NCI-H128 (cell line): Measurements from ENCODE around the gene ROBO4.

Experiments used
- DNase-seq: peaks from one replicate; lab custom pipeline; 2025; ENCODE audit not compliant: unreplicated experiment; lab: John Stamatoyannopoulos, UW

ROBO4 gene

GRCh38 chr11:124875401-124875800 lies 22.3 kb downstream of the ROBO4 start:
- DNase-seq = no peak

- no peak for DNase-seq
Observed at GRCh38 chr11:124874571-124875255, 23.0 kb downstream of the ROBO4 start.

DNA sequence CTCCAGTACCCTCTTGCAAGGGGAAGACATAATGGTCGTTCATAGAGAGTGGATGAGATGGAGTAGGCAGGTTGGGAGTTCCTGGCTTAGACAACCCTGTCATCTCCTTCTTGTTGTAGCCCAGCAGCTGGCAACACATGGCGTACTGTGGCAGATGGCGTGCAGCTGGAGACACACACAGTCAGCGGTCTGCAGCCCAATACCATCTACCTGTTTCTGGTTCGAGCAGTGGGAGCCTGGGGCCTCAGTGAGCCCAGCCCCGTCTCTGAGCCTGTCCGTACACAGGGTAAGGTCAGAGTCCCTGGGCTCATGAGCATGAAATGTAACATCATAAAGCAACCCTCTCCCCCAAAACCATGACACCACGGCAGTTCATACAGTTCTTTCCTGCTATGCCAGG lies 23.7 kb downstream of the ROBO4 start:
- DNase-seq = no peak

DNA sequence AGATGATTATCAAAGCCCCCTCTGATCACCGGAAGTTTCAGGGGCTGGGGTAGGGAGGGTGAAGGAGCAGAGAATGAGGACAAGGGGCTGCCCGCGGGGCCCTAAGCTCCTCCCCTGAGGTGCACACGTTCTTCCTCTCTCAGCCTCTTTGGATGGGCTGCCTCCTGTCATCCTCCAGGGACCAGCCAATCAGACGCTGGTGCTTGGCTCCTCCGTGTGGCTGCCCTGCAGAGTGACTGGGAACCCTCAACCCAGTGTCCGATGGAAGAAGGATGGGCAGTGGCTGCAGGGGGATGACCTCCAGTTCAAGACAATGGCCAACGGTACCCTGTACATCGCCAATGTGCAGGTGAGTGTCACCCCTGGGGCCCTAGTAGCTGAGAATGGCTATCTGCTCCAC lies 24.9 kb downstream of the ROBO4 start:
- DNase-seq = no peak

- no peak for DNase-seq
Observed at GRCh38 chr11:124872280-124872679, 25.4 kb downstream of the ROBO4 start.

DNA sequence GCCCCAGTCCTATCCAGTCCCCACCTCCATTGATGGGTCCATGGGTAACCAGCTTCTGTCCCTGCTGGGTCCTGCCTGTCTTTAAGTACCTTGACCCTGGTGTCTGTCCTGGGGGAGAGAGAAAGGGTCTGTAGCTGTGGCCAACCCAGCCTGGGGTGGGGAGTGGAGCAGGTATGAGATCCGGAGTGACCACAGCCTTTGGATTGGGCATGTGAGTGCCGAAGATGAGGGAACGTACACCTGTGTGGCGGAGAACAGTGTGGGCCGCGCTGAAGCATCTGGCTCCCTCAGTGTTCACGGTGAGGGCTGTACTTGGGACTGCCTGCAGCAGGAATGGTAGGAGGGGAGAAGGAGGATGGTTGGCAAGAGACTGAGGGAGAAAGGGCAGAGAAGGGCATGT lies 27.2 kb downstream of the ROBO4 start:
- DNase-seq = no peak

DNA sequence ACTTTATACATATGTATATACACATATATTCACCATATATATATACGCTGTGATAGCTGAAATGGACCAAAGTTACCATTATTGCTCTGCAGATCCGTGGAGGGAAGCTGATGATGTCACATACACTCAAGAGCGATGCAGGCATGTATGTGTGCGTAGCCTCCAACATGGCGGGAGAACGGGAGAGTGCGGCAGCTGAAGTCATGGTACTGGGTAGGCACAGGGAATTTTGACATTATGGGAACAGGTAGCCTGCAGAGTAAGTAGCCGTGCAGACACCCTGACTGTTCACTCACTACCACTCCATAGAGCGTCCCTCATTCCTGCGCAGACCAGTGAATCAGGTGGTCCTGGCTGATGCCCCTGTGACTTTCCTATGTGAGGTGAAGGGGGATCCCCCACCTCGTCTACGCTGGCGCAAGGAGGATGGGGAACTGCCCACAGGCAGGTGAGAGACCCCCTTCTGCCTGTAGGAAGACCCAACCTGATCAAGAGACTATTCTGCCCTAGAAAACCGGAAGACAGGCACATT lies 27.7 kb downstream of the ROBO4 start:
- no peak for DNase-seq

- no peak for DNase-seq
Observed at GRCh38 chr11:124869331-124869730, 28.3 kb downstream of the ROBO4 start.

DNA sequence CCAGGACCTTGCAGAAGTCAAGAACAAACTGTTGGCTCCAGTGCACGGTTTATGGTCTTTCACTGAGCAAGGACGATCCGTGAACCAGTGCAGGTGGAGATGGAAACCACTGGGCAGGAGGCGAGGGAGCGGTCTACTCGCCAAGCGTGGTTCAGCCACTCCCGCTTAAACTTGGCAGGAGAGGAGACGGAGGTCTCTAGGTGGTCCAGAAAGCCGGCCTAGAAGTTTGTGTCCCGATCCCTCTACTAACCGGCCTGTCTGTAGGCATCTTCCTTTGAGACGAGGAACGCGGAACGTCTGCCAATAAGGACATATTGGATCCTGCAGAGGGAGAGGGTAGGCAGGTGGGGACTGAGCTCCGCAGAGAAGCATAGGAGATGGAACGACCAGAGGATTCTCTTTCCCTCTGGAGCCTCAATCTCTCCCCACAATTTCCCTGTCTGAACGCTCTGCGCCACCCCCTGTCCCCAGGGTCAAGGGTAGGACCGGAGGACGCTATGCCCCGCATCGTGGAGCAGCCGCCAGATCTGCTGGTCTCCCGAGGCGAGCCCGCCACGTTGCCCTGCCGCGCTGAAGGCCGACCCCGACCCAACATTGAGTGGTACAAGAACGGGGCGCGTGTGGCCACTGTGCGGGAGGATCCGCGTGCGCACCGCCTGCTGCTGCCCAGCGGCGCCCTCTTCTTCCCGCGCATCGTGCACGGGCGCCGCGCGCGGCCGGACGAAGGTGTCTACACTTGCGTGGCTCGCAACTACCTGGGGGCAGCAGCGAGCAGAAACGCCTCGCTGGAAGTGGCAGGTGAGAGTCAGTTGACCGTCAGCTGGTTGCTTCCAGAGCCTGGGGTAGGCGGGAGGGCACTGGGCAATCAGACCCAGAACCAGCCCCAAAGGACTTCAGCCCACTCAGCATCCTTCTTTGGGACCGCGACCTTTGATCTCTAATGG lies 29.1 kb downstream of the ROBO4 start:
- no peak for DNase-seq

GRCh38 chr11:124867700-124868099 lies 30.0 kb downstream of the ROBO4 start:
- DNase-seq = no peak

DNA sequence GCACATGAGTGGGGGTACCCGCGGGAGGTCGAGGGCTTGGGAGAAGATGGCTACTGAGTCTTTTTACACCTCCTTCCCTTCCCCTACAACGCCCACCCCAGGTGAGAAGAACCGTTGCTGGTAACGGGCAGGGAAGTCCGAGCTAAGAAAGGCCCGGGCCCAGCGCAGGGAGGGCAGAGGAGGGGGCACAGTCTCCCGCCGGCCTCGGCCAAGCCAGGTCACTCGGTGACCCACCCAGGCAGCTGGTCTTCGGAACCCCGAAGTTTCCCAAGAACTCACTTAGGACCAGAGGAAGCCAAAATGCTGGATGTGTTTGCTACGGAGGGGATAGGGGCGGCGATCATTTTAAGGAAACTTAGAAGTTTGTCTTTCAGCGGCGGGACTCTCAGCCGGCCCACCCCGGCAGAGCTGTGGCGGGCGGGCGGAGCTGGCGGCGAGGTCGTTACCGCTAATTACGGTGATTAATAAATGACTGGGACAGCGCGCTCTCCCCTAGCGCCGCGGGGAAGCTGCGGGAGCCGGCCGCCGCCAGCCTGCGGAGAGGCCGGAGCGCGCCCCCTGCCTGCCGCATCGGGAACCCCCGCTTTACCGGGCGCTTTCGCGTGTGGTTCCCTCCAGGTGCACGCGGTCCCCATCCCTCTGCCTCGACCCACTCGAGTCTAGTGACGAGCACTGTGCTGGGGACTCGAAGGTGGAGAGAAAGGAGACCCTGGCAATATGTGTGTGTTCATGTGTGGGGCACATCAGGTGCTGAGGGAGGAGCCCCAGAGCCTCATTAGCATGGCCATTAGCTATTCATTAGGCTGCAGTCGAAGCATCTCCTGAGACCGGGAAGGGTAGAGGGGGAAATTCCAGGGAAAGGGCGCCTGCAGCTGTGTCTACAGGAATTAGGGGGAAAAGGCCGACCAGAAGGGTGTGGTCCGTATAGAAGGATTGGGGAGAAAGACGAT lies 31.5 kb downstream of the ROBO4 start:
- DNase-seq = no peak

DNA sequence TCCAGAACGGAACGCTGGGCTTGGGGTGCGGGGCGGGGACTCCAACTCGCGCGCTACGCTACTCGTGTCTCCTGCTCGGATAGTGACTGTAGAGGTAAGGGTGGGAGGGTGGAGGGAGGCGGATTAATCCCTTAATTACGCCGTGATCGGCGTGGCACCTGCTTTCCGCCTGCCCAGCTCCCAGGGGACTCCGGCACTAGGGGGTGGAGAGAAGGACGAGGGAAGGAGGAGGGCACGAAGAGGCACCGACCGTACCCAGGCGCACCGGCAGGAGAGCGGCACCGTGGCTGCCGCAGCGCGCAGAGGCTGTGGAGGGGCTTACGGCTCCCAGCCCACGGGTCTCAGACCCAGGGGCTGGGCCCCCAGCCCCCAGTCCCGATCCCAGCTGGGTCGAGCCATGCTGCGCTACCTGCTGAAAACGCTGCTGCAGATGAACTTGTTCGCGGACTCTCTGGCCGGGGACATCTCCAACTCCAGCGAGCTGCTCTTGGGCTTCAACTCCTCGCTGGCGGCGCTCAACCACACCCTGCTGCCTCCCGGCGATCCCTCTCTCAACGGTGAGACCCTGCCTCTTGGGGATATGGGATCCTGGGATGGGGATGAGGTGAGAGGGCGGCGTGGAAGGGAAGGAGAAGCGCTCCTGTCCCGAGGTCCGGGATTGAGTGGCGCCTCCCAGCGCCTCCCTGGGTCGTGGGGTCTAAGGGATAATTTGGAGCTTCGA lies 32.3 kb downstream of the ROBO4 start, which contains the start of gene ROBO3:
TSS of gene ROBO3 (plus strand) at position 252 of the 721 bp plus-strand sequence. CDS start at position 398, 146 bp downstream.
- no peak for DNase-seq

DNA sequence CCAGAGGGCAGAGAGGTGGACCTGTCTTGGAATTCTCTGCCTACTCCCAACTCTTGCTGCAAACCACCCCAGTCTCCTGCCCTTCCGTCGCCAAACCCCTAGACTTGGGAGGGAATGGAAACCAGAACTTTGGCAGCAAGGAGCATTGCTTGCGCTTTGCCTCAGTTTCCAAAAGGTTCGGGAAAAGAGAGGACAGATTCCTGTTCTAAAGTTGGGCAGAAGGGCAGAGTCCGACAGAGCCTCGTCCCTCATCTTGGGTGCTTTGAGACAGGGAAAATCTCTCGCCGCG lies 32.8 kb downstream of the ROBO4 start:
- DNase-seq = no peak

- DNase-seq = no peak
Observed at GRCh38 chr11:124864176-124864891, 33.3 kb downstream of the ROBO4 start.

- no peak for DNase-seq
Observed at GRCh38 chr11:124863826-124864165, 33.9 kb downstream of the ROBO4 start.

DNA sequence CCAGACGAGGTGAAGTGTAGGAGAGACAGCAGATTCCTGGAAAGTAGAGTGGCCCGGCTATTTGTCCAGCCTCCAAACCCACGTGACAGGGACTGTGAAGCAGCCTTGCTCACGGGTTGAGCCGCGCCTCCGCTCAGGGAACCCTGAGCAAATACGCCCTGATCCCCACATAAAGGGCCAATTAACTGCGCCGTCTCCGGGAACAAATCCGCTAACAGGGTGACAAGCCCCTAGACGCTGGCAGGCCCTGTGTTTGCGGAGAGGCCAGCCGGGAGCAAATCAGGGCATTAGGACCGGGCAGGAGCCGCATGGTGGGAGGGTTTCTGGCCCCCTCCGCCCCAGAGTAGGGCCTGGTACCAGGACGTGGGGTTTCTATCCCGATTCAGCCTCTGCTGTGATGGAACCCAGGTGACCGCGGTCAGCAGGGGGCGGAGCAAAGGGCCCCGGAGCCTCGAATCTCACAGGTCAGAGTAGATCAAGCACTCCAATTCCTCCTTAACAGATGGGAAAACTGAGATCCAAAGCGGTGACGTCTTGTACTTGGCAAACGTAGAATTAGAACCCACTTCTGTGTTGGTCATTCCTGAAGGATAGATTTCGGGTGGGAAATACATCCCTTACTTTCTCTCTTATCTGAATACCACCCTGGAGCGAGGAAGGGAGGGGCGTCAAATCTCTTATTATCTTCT lies 34.4 kb downstream of the ROBO4 start:
- DNase-seq = no peak

DNA sequence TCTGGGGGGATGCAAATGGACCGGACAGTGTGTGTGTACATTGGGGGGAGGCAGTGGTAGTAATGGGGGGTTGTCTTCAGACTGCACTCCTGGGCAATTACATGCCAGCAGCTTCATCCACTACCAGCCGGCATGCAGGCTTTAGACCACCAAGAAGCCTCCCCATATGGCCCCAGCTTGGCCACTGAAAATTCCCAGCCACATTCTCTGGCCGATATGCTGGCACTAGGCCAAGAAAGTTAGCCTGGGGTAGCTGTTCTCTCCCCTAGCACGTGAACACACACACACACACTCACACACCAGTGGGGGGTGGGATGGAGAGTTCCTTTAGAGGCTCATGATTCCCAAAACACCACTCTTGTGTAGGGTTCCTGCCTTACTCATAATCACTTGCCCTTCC lies 36.0 kb downstream of the ROBO4 start:
- no peak for DNase-seq

GRCh38 chr11:124859171-124859570 lies 38.5 kb downstream of the ROBO4 start:
- no peak for DNase-seq

DNA sequence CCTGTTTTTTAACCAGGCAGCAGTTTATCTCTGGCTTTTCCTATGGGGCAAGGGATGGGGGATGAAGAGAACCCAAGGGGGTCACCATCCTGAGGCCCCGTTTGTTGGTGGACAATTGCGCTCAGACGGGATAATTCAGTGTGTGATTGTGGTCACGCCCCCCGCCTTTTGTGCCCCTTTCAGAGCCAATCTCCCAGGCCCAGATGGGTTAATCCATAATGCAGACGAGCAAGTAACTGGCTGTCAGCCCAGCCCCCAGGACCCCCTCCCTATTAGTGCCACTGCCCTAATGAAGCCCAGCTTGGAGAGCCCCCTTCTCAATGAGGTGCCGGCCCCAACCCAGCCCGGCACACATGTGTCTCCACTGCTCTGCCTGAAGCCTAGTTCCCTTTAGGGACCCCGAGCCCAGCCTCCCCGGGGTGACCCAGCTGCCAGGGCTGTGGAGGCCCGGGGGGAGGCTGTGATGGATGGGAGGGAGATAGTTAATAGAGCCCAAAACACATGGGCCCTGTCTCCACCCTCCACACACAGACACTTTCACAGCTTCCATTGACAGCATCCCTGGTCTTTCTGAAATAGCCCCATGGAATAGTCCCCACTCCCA lies 51.5 kb downstream of the ROBO4 start:
- DNase-seq = no peak
